B cell (primary cell): ENCODE results near the gene MNT. TPM values are rescaled to one million over a fixed set of nuclear protein-coding genes. Genes with fewer than 3 reads are reported as not detected.
A peak's percentile ranks its signal among the peaks of the same experiment; 100 is the strongest.

Source experiments
- ATAC-seq: fragments of 200-7000 bp; cut with Tn5 transposase; one replicate; pipeline ENCODE4 v1.10.0; 2021; ENCODE audit warnings: low read depth, mild to moderate bottlenecking, moderate number of reproducible peaks, moderate library complexity
- CTCF ChIA-PET: fragments of 350-600 bp; sonication (Branson Sonifier 250); formaldehyde crosslinking; loops from one replicate; lab custom pipeline; 2021; ENCODE audit warnings: antibody characterized with exemption, inconsistent platforms; lab: Charles Lee
- POLR2A ChIA-PET: fragments of 350-600 bp; sonication (Branson Sonifier 250); formaldehyde crosslinking; loops from one replicate; lab custom pipeline; 2021; ENCODE audit warnings: antibody characterized with exemption; lab: Charles Lee
- DNase-seq: peaks from one replicate; pipeline ENCODE4 v3.0.0; 2013
- H2AFZ ChIP-seq: 2 replicates; pipeline ENCODE4 v1.6.1; 2012; ENCODE audit warnings: mild to moderate bottlenecking, low read depth, low read length; ENCODE audit not compliant: insufficient read depth, poor library complexity, severe bottlenecking
- H3K27ac ChIP-seq, 2 donors: 1 replicate in 1 of 2; 2 replicates in 1 of 2; pipeline ENCODE4 v1.5.1; 2012 to 2013; ENCODE audit warnings: low read length in 2 of 2, mild to moderate bottlenecking in 2 of 2, moderate library complexity in 1 of 2
- H3K27me3 ChIP-seq, 4 experiments: fragments of 200-600 bp in 1 of 4; sonication (generic) in 1 of 4; replicated peaks in 1 of 4; 1 replicate in 2 of 4; 2 replicates in 2 of 4; pipeline versions ENCODE4 v1.6.1 to v1.7.0; 2013 to 2016; ENCODE audit warnings: low read length in 3 of 4, mild to moderate bottlenecking in 2 of 4, mixed read lengths in 1 of 4, moderate library complexity in 1 of 4; ENCODE audit not compliant: insufficient read depth in 4 of 4, control insufficient read depth in 3 of 4; ENCODE audit errors: control extremely low read depth in 1 of 4
- H3K36me3 ChIP-seq, 2 experiments: replicated peaks in 1 of 2; 1 replicate in 1 of 2; 2 replicates in 1 of 2; pipeline versions ENCODE4 v1.6.1 to v1.7.1; 2013; ENCODE audit warnings: low read length in 1 of 2; ENCODE audit not compliant: insufficient read depth in 2 of 2, control insufficient read depth in 1 of 2; ENCODE audit errors: control extremely low read depth in 1 of 2, extremely low read depth in 1 of 2
- H3K4me1 ChIP-seq, 2 donors: fragments of 200-600 bp in 1 of 2; sonication (generic) in 1 of 2; 1 replicate in 1 of 2; 2 replicates in 1 of 2; pipeline versions ENCODE4 v1.5.1 to v1.6.1; 2013 to 2017; ENCODE audit warnings: low read length in 2 of 2; ENCODE audit not compliant: control insufficient read depth in 2 of 2, insufficient read depth in 2 of 2
- H3K4me2 ChIP-seq: replicated peaks from 2 replicates; pipeline ENCODE3; 2012; ENCODE audit warnings: mild to moderate bottlenecking, low read depth, low read length; ENCODE audit not compliant: poor library complexity, severe bottlenecking
- H3K4me3 ChIP-seq, 5 experiments: fragments of 200-600 bp in 1 of 5; sonication (generic) in 1 of 5; 1 replicate in 3 of 5; 2 replicates in 2 of 5; pipeline versions ENCODE4 v1.5.1 to v1.7.0; 2011 to 2016; ENCODE audit warnings: low read length in 4 of 5, mild to moderate bottlenecking in 4 of 5, low read depth in 2 of 5, control low read depth in 1 of 5, moderate library complexity in 1 of 5; ENCODE audit not compliant: insufficient read depth in 1 of 5; ENCODE audit errors: control extremely low read depth in 1 of 5, extremely low read depth in 1 of 5
- H3K79me2 ChIP-seq: fragments of 200-600 bp; sonication (generic); one replicate; pipeline ENCODE4 v1.6.0; 2016; ENCODE audit warnings: low read length; ENCODE audit not compliant: control insufficient read depth, insufficient read depth
- H3K9ac ChIP-seq: fragments of 200-600 bp; sonication (generic); 2 replicates; pipeline ENCODE4 v1.6.1; 2017; ENCODE audit warnings: mild to moderate bottlenecking, low read length, moderate library complexity
- H3K9me3 ChIP-seq, 3 donors: one replicate each; pipeline versions ENCODE4 v1.6.1 to v1.7.1; 2013; ENCODE audit warnings: low read length in 2 of 3; ENCODE audit not compliant: control insufficient read depth in 2 of 3, insufficient read depth in 1 of 3; ENCODE audit errors: control extremely low read depth in 1 of 3
- H4K20me1 ChIP-seq: 2 replicates; pipeline ENCODE4 v1.6.0; 2012; ENCODE audit warnings: mild to moderate bottlenecking, low read length; ENCODE audit not compliant: insufficient read depth, control insufficient read depth, poor library complexity, severe bottlenecking
- H3K27ac Mint-ChIP-seq: one replicate; pipeline ENCODE4 v1.8.0; 2021; ENCODE audit warnings: mixed read lengths
- H3K27me3 Mint-ChIP-seq: one replicate; pipeline ENCODE4 v1.8.0; 2021; ENCODE audit warnings: mixed read lengths
- H3K4me1 Mint-ChIP-seq: one replicate; pipeline ENCODE4 v1.8.0; 2021; ENCODE audit warnings: mixed read lengths
- H3K4me3 Mint-ChIP-seq: one replicate; pipeline ENCODE4 v1.8.0; 2021; ENCODE audit warnings: mixed read lengths
- H3K9me3 Mint-ChIP-seq: one replicate; pipeline ENCODE4 v1.8.0; 2022; ENCODE audit warnings: mixed read lengths; ENCODE audit not compliant: insufficient read depth
- CTCF ChIP-seq: fragments of 200-600 bp; IDR thresholded peaks from one replicate; pipeline ENCODE4 v1.8.0; 2022; ENCODE audit warnings: antibody characterized with exemption, mild to moderate bottlenecking
- EZH2 ChIP-seq: IDR thresholded peaks from 2 replicates; pipeline ENCODE4 v1.6.1; 2012; ENCODE audit warnings: borderline replicate concordance, low read depth, mild to moderate bottlenecking, moderate library complexity, low read length; ENCODE audit not compliant: insufficient read depth, poor library complexity, severe bottlenecking
- WGBS: methylation state at CpG from one replicate; pipeline ENCODE4 v1.1.5; 2013; ENCODE audit warnings: missing lambda C conversion rate; ENCODE audit not compliant: insufficient coverage; 5-methylcytosine and 5-hydroxymethylcytosine counted together
- intact Hi-C: fragments of 100-400 bp; cut with micrococcal nuclease; formaldehyde crosslinking; loops from one replicate; pipeline ENCODE4 v1.10.0; 2022
- polyA plus RNA-seq: library from polyadenylated mRNA; depleted of rRNA; stranded (reverse); fragments of >200 nt; gene quantifications from 2 replicates; pipeline ENCODE4 v1.2.3, GENCODE V29; 2012
- total RNA-seq, 2 donors: library from RNA; stranded (reverse); fragments of 120-200 nt in 1 of 2; gene quantifications; 1 replicate in 1 of 2; 2 replicates in 1 of 2; pipeline versions ENCODE4 v1.2.3 to v1.2.4, GENCODE V29; 2013 to 2022

Gene MNT
- total and polyA plus RNA-seq, 2 donors (not counting 1 experiment from before 2014, with no cell fraction given), result 20.0 to 68.5 TPM

DNA sequence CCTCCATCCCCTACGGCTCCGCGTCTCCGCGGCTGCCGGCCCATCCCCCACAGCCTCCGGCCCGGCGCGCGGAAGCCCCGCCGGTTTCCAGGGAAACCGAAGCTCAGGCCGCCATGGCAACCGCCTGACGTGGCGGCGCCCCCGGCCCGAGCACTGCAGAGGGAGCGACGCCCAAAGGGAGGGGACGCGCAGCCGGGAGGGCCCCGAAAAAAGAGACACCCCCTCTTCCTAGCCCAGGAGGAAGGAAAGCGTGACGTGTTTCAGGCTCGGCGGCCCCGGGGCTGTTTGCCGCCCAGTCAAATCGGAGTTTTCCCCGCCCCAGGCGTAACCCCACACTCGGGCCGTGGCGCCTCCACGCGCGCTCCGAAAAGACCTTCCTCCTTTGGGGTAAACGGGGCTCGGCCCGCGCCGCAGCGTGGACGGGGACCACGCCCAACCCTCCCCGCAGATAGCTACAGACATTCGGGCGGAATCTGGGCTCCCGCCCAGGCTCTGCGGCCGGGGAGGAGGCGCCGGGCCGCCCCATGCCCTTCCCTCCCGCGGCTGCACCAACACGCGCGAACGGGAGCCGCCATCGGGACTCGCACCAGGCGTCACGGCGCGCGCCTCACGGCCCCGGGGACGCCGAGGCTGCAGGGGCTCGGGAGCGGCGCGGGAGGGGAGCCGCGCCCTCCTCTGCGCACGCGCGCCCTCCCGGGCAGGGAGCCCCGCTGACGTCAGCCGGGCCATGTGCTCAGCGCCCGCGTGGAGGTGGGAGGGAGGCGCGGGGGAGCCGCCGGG is 7.5 kb downstream of the MNT start:
- ChIA-PET CTCF (interaction anchor here (1.2 to 5.1 kb wide), 3 partner anchors 8 to 23 kb away, joined by 8 to 69 read pairs (median 40); no protein-coding TSS in a partner anchor), POLR2A (interaction anchor here (0.6 to 3.4 kb wide), 9 partner anchors 9 to 1973 kb away, joined by 3 to 51 read pairs (median 4); partner anchors contain the start of genes SGSM2, TSR1 and UBE2G1)
- H3K4me3 Mint-ChIP-seq, result peak overlapping the region; percentile 90
- TF ChIP-seq CTCF, result no peak
- no peak for TF ChIP-seq EZH2
- Histone ChIP-seq H4K20me1 (peaks cover 84% of the 10 kb centered on the region), H3K27me3 (no peaks in the 10 kb centered on the region), H3K36me3 (peaks cover 0 to 2% of the 10 kb centered on the region in 2 experiments), H3K79me2 (peaks cover 77% of the 10 kb centered on the region), H3K9ac (peak overlapping the region; percentile 96), H2AFZ (peak overlapping the region; percentile 34), H3K9me3 (no peaks in the 10 kb centered on the region), H3K4me2 (peak overlapping the region; percentile 96), H3K27ac (peak overlapping the region; percentile 97 to 99), H3K4me1 (peaks cover 52 to 67% of the 10 kb centered on the region in 2 donors), H3K4me3 (peak overlapping the region; percentile 56 to 98 (median 85))
- H3K4me1 Mint-ChIP-seq, result peaks cover 66% of the 10 kb centered on the region
- under 1% methylated on average over 91 of the region's 99 CpGs for WGBS
- intact Hi-C loops, result loop anchor here (2.0 to 5.0 kb wide), 5 partner anchors 57 to 1206 kb away; partner anchors contain the start of genes METTL16, OVCA2, SGSM2 and TSR1
- H3K9me3 Mint-ChIP-seq, result no peaks in the 10 kb centered on the region
- DNase-seq (peak; percentile 94), ATAC-seq (peak; percentile 50)
- H3K27ac Mint-ChIP-seq, result peak overlapping the region; percentile 95
- no peaks in the 10 kb centered on the region for H3K27me3 Mint-ChIP-seq
